A549 (cell line): ENCODE data around the gene CLEC4F. TPM values are rescaled to one million over a fixed set of nuclear protein-coding genes. Genes with fewer than 3 reads are reported as not detected.

Experiments used
- ATAC-seq, 2 experiments: fragments of 200-7000 bp in 1 of 2; fragments of >200 bp in 1 of 2; cut with Nextera tagmentation in 1 of 2; cut with Tn5 transposase in 1 of 2; 3 replicates each; pipeline versions ENCODE4 v1.8.0 to v1.9.1; 2018 to 2020; ENCODE audit warnings: mild to moderate bottlenecking in 1 of 2, moderate library complexity in 1 of 2
- CTCF ChIA-PET: fragments of 300-600 bp; sonication (Branson Sonifier 250); formaldehyde crosslinking; extraction: SDS; loops from one replicate; lab custom pipeline; 2021; ENCODE audit warnings: antibody characterized with exemption, inconsistent platforms; lab: Yijun Ruan, JAX
- POLR2A ChIA-PET: fragments of 350-600 bp; formaldehyde crosslinking; extraction: SDS; loops from one replicate; lab custom pipeline; 2021; ENCODE audit warnings: antibody characterized with exemption, inconsistent platforms; lab: Yijun Ruan, JAX
- DNase-seq, 2 experiments: peaks; one replicate each; pipeline versions ENCODE4 v3.0.0 to v3.0.0-alpha.2; 2011 to 2016; ENCODE audit warnings: low read depth in 1 of 2, low spot score in 1 of 2
- FAIRE-seq: peaks from 2 replicates; lab custom pipeline; 2011; peaks lifted over from hg19 to GRCh38; lab: Jason Lieb, UNC
- H3K27ac ChIP-seq, 2 experiments: fragments of >200 bp; sonication (Bioruptor Twin); formaldehyde crosslinking; 3 replicates each; pipeline ENCODE4 v1.5.1; 2016 to 2017
- H3K4me1 ChIP-seq: fragments of >200 bp; sonication (Bioruptor Twin); formaldehyde crosslinking; 3 replicates; pipeline ENCODE4 v1.6.1; 2016
- H3K4me2 ChIP-seq: fragments of >200 bp; sonication (Bioruptor Twin); formaldehyde crosslinking; 3 replicates; pipeline ENCODE4 v1.6.1; 2016
- H3K4me3 ChIP-seq: fragments of >200 bp; sonication (Bioruptor Twin); formaldehyde crosslinking; 3 replicates; pipeline ENCODE4 v1.5.1; 2016
- H3K9me3 ChIP-seq: fragments of >200 bp; sonication (Bioruptor Twin); formaldehyde crosslinking; 3 replicates; pipeline ENCODE4 v1.6.1; 2016
- CBX2 ChIP-seq: fragments of 200-600 bp; sonication (generic); IDR thresholded peaks from 2 replicates; pipeline ENCODE4 v1.6.1; 2016; ENCODE audit warnings: low read depth, mild to moderate bottlenecking, borderline replicate concordance
- CBX8 ChIP-seq: fragments of 200-600 bp; sonication (generic); IDR thresholded peaks from 2 replicates; pipeline ENCODE4 v1.6.1; 2016
- CHD2 ChIP-seq: fragments of 150-350 bp; IDR thresholded peaks from 2 replicates; pipeline ENCODE4 v1.6.1; 2014; ENCODE audit warnings: low read length; ENCODE audit not compliant: partially characterized antibody
- EHF ChIP-seq: fragments of 250-450 bp; sonication (Bioruptor Pico); IDR thresholded peaks from 2 replicates; pipeline ENCODE4 v1.5.0; 2020; ENCODE audit warnings: mild to moderate bottlenecking
- EHMT2 ChIP-seq: fragments of 200-600 bp; sonication (generic); IDR thresholded peaks from 2 replicates; pipeline ENCODE4 v1.6.1; 2016; ENCODE audit warnings: antibody characterized with exemption, low read depth, mild to moderate bottlenecking, moderate library complexity
- FOXS1 ChIP-seq: fragments of 250-450 bp; sonication (Bioruptor Pico); IDR thresholded peaks from 2 replicates; pipeline ENCODE4 v1.5.0; 2020; ENCODE audit warnings: mild to moderate bottlenecking, moderate library complexity
- HEYL ChIP-seq: fragments of 250-450 bp; sonication (Bioruptor Pico); IDR thresholded peaks from 2 replicates; pipeline ENCODE4 v1.8.0; 2021; ENCODE audit warnings: mild to moderate bottlenecking, moderate library complexity
- HOXA7 ChIP-seq: fragments of 250-450 bp; sonication (Bioruptor Pico); IDR thresholded peaks from 2 replicates; pipeline ENCODE4 v1.5.0; 2020; ENCODE audit warnings: mild to moderate bottlenecking, moderate library complexity
- HOXB13 ChIP-seq: fragments of 250-450 bp; sonication (Bioruptor Pico); IDR thresholded peaks from 2 replicates; pipeline ENCODE4 v1.5.0; 2020; ENCODE audit warnings: low read depth, mild to moderate bottlenecking, moderate library complexity
- HOXB5 ChIP-seq: fragments of 250-450 bp; sonication (Bioruptor Pico); IDR thresholded peaks from 2 replicates; pipeline ENCODE4 v1.5.0; 2020; ENCODE audit warnings: mild to moderate bottlenecking, moderate library complexity
- JUN ChIP-seq, 2 experiments: fragments of >200 bp; sonication (Bioruptor Twin); formaldehyde crosslinking; IDR thresholded peaks; 2 replicates in 1 of 2; 3 replicates in 1 of 2; pipeline ENCODE4 v1.6.1; 2016 to 2017
- KDM1A ChIP-seq: fragments of 200-600 bp; sonication (generic); IDR thresholded peaks from 2 replicates; pipeline ENCODE4 v1.6.1; 2016; ENCODE audit warnings: low read depth, mild to moderate bottlenecking
- MAZ ChIP-seq: fragments of 150-350 bp; IDR thresholded peaks from 2 replicates; pipeline ENCODE4 v1.6.1; 2014; ENCODE audit warnings: antibody characterized with exemption, low read depth, low read length, borderline replicate concordance
- MYC ChIP-seq: IDR thresholded peaks from 2 replicates; pipeline ENCODE4 v1.6.1; 2012; ENCODE audit warnings: mild to moderate bottlenecking, inconsistent platforms, low read length, improper control_type of control experiment, borderline replicate concordance
- NFE2L2 ChIP-seq: fragments of 150-350 bp; conservative IDR thresholded peaks from 2 replicates; pipeline ENCODE4 v1.6.1; 2014; ENCODE audit warnings: low read length
- NR3C1 ChIP-seq: fragments of >200 bp; sonication (Bioruptor Twin); formaldehyde crosslinking; IDR thresholded peaks from 3 replicates; pipeline ENCODE4 v1.6.1; 2017
- PHF8 ChIP-seq: fragments of 200-600 bp; sonication (generic); IDR thresholded peaks from 2 replicates; pipeline ENCODE4 v1.6.1; 2016; ENCODE audit warnings: low read depth, mild to moderate bottlenecking, antibody characterized with exemption, moderate library complexity, borderline replicate concordance
- POLR2A ChIP-seq: IDR thresholded peaks from 2 replicates; pipeline ENCODE4 v1.6.1; 2012; ENCODE audit warnings: mild to moderate bottlenecking, low read length
- SREBF2 ChIP-seq: fragments of 450-650 bp; IDR thresholded peaks from 2 replicates; pipeline ENCODE4 v1.6.1; 2014; ENCODE audit warnings: mild to moderate bottlenecking, moderate library complexity
- ZC3H11A ChIP-seq: fragments of 450-650 bp; IDR thresholded peaks from 2 replicates; pipeline ENCODE4 v1.6.1; 2014; ENCODE audit warnings: antibody characterized with exemption, mild to moderate bottlenecking
- ZFP36 ChIP-seq: fragments of 450-650 bp; IDR thresholded peaks from 2 replicates; pipeline ENCODE4 v1.6.1; 2014; ENCODE audit warnings: borderline replicate concordance; ENCODE audit not compliant: partially characterized antibody
- WGBS: methylation state at CpG from one replicate; pipeline ENCODE4 v1.1.6; 2017; ENCODE audit errors: missing lambda C conversion rate; 5-methylcytosine and 5-hydroxymethylcytosine counted together
- polyA plus RNA-seq, 4 experiments: library from polyadenylated mRNA; depleted of rRNA in 3 of 4; stranded (reverse); fragments of >200 nt; fragmentation: RNase III in 1 of 4; extraction: RNeasy Plus Mini Kit Qiagen cat#74134 plus additional on column Dnase treatment in 1 of 4; gene quantifications; 2 replicates in 3 of 4; 3 replicates in 1 of 4; pipeline ENCODE4 v1.2.3, GENCODE V29; 2011 to 2017
- TF ChIP-seq, protein P1 (sequence below): fragments of 450-650 bp; IDR thresholded peaks from 2 replicates; pipeline ENCODE4 v1.6.1; 2014; ENCODE audit warnings: antibody characterized with exemption
- TF ChIP-seq, protein P2 (sequence below): fragments of >200 bp; sonication (Bioruptor Twin); formaldehyde crosslinking; IDR thresholded peaks from 3 replicates; pipeline ENCODE4 v1.6.1; 2016
- TF ChIP-seq, protein P3 (sequence below): fragments of 150-350 bp; IDR thresholded peaks from 2 replicates; pipeline ENCODE4 v1.6.1; 2014; ENCODE audit warnings: low read depth, mild to moderate bottlenecking, low read length
- TF ChIP-seq, protein P4 (sequence below): fragments of 200-600 bp; sonication (generic); IDR thresholded peaks from 2 replicates; pipeline ENCODE4 v1.6.1; 2016; ENCODE audit warnings: antibody characterized with exemption, mild to moderate bottlenecking, moderate library complexity
- TF ChIP-seq, protein P5 (sequence below): IDR thresholded peaks from 2 replicates; pipeline ENCODE4 v1.6.1; 2012

CLEC4F gene
- polyA plus RNA-seq, 2 of the 4 experiments (the other 2 are of a cell fraction) = not detected

DNA sequence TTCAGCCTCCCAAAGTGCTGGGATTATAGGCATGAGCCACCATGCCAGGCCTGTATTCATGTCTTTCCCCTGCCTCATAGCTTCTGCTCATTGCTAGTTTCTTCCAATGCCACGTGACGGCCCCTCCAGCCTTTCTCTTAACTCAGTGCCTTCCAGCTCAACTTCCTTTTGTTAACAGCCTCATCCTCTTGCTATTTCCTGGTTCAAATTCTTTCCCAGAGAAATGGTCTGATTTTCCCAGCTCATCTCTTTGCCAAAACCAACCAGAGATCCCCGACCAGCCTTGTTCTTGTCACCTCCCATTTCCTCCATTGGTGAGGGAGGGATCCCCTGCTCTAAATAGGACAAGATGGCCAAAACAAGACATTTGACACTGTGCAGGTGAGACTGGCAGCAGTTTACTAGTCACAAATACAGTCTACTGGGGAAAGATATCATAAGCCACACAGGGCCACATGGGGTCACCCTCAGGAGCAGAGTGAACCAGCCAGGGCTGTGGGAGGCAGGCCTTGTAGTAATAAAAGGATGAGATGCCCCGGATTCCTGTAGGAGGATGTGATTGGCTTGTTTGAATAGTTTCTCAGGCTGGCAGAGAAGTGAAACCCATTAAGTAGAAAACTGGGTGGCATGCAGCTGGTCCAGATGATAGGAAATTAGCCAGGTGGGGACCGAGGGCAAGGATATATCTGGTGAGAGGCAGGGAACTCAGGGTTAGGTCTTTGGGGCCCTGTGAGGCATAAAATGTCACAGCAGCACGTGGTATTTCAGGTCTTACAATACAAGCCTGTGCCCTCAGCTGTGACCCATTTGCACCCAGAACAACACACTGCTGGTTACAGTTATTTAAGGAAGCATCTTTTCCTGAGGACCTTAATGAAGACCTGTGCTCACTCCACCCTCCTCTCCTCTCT, 8.8 kb upstream of the CLEC4F start:
- DNase-seq = no peak
- no peak overlapping the region for H3K4me3 ChIP-seq
- no peak for FAIRE-seq
- H3K4me2 ChIP-seq = no peak overlapping the region
- WGBS = 39% methylated on average over 6 of the region's 6 CpGs
- H3K27ac ChIP-seq = no peak overlapping the region
- no peak for ATAC-seq
- POLR2A ChIA-PET = no interaction called here
- TF ChIP-seq HOXA7 (CRISPR knock-in tag) = no peak
- no peak for TF ChIP-seq JUN (IDR thresholded peaks at IDR 0.05)
- no peak for TF ChIP-seq EHF (CRISPR knock-in tag)
- TF ChIP-seq HEYL = no peak
- TF ChIP-seq CBX8 = no peak
- TF ChIP-seq POLR2A = no peak
- no peak for TF ChIP-seq HOXB5 (CRISPR knock-in tag)
- no peak for TF ChIP-seq PHF8
- TF ChIP-seq, protein P1, sequence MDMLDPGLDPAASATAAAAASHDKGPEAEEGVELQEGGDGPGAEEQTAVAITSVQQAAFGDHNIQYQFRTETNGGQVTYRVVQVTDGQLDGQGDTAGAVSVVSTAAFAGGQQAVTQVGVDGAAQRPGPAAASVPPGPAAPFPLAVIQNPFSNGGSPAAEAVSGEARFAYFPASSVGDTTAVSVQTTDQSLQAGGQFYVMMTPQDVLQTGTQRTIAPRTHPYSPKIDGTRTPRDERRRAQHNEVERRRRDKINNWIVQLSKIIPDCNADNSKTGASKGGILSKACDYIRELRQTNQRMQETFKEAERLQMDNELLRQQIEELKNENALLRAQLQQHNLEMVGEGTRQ = no peak
- no peak for TF ChIP-seq NR3C1
- TF ChIP-seq FOXS1 (CRISPR knock-in tag) = no peak
- no peak for TF ChIP-seq MYC
- no peak for TF ChIP-seq SREBF2
- H3K4me1 ChIP-seq = no peaks in the 10 kb centered on the region
- CTCF ChIA-PET = interaction anchor here (1.2 to 5.7 kb wide), 4 partner anchors 23 to 135 kb away, joined by 3 to 33 read pairs (median 8); no protein-coding TSS in a partner anchor
- H3K9me3 ChIP-seq = peaks cover 8% of the 10 kb centered on the region; the same call in 2 of the 3 replicates

DNA sequence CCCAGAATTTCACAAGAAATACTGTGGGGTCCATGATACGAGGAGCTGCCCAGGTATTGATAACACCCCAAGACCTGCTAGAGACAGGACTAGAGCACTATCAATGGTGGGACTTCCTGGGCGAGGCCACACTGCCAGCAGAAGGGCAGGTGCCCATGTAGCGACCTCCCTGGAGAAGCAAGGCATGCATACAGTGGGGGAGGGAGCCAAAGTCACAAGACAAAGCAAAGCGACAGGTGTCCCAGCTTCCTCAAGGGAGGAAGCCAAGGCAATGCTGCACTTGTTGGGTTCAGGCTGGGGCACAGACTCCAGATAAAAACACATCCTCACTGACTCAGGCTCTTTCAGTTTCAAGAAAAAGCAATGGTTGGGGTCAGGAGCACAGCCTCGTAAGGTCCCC, 7.7 kb upstream of the CLEC4F start:
- FAIRE-seq = no peak
- POLR2A ChIA-PET = no interaction called here

DNA sequence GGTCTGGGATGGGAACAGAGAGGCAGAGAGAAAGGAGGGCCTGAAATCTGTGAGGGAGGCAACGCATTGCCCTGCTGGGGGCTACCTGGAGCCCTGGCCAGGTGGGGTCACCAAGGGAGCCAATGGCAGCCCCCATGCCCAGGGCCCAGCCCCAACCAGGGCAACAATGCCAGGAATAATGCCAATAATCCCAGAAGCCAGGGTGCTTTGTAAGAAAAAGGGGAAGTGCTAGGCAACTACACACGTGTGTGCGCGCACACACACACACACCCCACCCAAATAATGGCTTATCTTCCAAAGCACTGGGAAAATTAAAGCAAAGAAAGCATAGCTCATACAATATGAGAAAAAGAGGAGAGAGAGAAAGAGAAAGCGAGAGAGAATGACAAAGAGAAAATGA, 7.0 kb upstream of the CLEC4F start:
- Histone ChIP-seq H3K4me3 (no peak overlapping the region), H3K4me1 (no peaks in the 10 kb centered on the region), H3K27ac (no peak overlapping the region), H3K4me2 (no peak overlapping the region), H3K9me3 (no peaks in the 10 kb centered on the region)
- DNase-seq (no peak), FAIRE-seq (no peak), ATAC-seq (no peak)
- 84% methylated on average over 5 of the region's 5 CpGs for WGBS
- CTCF ChIA-PET = interaction anchor here (2.1 kb wide), 1 partner anchor 34 kb away, joined by 10 read pairs; no protein-coding TSS in a partner anchor
- POLR2A ChIA-PET = no interaction called here
- TF ChIP-seq EHMT2 (no peak), ZC3H11A (no peak), ZFP36 (no peak), KDM1A (no peak), SREBF2 (no peak), CBX2 (no peak), NFE2L2 (no peak), HEYL (no peak), CBX8 (no peak), CHD2 (no peak), HOXB13 (CRISPR knock-in tag) (no peak)
- TF ChIP-seq, protein P2, sequence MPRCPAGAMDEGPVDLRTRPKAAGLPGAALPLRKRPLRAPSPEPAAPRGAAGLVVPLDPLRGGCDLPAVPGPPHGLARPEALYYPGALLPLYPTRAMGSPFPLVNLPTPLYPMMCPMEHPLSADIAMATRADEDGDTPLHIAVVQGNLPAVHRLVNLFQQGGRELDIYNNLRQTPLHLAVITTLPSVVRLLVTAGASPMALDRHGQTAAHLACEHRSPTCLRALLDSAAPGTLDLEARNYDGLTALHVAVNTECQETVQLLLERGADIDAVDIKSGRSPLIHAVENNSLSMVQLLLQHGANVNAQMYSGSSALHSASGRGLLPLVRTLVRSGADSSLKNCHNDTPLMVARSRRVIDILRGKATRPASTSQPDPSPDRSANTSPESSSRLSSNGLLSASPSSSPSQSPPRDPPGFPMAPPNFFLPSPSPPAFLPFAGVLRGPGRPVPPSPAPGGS = no peak
- TF ChIP-seq, protein P3, sequence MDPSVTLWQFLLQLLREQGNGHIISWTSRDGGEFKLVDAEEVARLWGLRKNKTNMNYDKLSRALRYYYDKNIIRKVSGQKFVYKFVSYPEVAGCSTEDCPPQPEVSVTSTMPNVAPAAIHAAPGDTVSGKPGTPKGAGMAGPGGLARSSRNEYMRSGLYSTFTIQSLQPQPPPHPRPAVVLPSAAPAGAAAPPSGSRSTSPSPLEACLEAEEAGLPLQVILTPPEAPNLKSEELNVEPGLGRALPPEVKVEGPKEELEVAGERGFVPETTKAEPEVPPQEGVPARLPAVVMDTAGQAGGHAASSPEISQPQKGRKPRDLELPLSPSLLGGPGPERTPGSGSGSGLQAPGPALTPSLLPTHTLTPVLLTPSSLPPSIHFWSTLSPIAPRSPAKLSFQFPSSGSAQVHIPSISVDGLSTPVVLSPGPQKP = no peak
- TF ChIP-seq, protein P4, sequence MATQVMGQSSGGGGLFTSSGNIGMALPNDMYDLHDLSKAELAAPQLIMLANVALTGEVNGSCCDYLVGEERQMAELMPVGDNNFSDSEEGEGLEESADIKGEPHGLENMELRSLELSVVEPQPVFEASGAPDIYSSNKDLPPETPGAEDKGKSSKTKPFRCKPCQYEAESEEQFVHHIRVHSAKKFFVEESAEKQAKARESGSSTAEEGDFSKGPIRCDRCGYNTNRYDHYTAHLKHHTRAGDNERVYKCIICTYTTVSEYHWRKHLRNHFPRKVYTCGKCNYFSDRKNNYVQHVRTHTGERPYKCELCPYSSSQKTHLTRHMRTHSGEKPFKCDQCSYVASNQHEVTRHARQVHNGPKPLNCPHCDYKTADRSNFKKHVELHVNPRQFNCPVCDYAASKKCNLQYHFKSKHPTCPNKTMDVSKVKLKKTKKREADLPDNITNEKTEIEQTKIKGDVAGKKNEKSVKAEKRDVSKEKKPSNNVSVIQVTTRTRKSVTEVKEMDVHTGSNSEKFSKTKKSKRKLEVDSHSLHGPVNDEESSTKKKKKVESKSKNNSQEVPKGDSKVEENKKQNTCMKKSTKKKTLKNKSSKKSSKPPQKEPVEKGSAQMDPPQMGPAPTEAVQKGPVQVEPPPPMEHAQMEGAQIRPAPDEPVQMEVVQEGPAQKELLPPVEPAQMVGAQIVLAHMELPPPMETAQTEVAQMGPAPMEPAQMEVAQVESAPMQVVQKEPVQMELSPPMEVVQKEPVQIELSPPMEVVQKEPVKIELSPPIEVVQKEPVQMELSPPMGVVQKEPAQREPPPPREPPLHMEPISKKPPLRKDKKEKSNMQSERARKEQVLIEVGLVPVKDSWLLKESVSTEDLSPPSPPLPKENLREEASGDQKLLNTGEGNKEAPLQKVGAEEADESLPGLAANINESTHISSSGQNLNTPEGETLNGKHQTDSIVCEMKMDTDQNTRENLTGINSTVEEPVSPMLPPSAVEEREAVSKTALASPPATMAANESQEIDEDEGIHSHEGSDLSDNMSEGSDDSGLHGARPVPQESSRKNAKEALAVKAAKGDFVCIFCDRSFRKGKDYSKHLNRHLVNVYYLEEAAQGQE = no peak

More for the DNA sequence above, 7.7 kb upstream of the CLEC4F start:
- H3K27ac ChIP-seq = no peak overlapping the region
- WGBS = 49% methylated on average over 5 of the region's 5 CpGs
- H3K4me1 ChIP-seq = no peaks in the 10 kb centered on the region
- DNase-seq (no peak), ATAC-seq (no peak)
- H3K4me2 ChIP-seq = no peak overlapping the region
- TF ChIP-seq JUN (IDR thresholded peaks at IDR 0.05) (no peak), ZC3H11A (no peak), MAZ (no peak)
- TF ChIP-seq, protein P5, sequence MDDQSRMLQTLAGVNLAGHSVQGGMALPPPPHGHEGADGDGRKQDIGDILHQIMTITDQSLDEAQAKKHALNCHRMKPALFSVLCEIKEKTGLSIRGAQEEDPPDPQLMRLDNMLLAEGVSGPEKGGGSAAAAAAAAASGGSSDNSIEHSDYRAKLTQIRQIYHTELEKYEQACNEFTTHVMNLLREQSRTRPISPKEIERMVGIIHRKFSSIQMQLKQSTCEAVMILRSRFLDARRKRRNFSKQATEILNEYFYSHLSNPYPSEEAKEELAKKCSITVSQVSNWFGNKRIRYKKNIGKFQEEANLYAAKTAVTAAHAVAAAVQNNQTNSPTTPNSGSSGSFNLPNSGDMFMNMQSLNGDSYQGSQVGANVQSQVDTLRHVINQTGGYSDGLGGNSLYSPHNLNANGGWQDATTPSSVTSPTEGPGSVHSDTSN = no peak
- H3K4me3 ChIP-seq = no peak overlapping the region
- no peaks in the 10 kb centered on the region for H3K9me3 ChIP-seq
- CTCF ChIA-PET = interaction anchor here (1.2 kb wide), 1 partner anchor 25 kb away, joined by 3 read pairs; no protein-coding TSS in a partner anchor
